HG02571 (cell line): ENCODE data around the gene PEX26.
"Not testable (repeated sequence)": the region's sequence is repeated elsewhere in the genome, so short reads cannot be mapped to it uniquely, and the experiment has no call there.

Source experiments
- ATAC-seq: cut with Tn5 transposase; IDR thresholded peaks from one replicate; pipeline ENCODE4 v1.9.1; 2021; ENCODE audit warnings: mild to moderate bottlenecking, moderate library complexity; ENCODE audit not compliant: unreplicated experiment

The PEX26 gene

GRCh38 chr22:18070556-18071306 lies 7.1 kb upstream of the PEX26 start:
- ATAC-seq = no peak

DNA sequence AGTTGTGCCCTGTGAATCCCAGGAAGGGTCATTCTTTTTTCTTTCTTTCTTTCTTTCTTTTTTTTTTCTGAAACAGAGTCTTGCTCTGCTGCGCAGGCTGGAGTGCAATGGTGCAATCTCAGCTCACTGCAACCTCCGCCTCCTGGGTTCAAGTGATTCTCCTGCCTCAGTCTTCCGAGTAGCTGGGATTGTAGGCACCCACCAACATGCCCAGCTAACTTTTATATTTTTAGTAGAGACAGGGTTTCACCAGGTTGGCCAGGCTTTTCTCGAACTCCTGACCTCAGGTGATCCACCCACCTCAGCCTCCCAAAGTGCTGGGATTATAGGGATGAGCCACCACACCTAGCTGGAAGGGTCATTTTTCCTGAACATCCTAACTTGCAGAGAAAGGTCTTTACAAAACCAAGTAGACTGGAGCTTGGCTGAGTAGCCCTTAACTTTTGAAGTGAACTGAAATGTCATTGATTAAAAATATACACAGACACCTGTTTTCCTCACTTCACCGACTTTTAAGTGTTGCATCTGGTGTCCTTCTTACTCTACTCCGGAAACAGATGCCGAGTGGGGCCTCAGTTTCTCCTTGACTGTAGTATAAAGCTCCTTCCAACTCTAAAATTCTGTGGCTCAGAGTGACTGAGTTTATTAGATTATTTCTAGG lies 6.4 kb upstream of the PEX26 start:
- ATAC-seq = not testable (repeated sequence)

DNA sequence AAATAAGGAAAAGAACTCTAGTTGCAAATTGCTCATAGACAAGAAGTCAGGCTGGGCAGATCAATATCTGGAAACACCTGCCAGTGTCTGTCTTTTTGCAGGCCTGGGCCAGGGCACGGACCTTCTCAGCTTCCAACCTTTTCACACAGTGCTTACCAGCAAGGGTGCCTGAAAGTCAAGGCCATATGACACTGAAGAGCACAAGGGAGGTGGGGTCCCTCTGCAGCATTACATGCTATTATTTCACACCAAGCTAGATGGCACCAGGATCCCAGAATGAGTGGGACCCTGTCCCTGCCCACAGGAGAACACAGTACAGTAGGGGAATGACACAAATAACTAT lies 5.9 kb upstream of the PEX26 start:
- no peak for ATAC-seq

DNA sequence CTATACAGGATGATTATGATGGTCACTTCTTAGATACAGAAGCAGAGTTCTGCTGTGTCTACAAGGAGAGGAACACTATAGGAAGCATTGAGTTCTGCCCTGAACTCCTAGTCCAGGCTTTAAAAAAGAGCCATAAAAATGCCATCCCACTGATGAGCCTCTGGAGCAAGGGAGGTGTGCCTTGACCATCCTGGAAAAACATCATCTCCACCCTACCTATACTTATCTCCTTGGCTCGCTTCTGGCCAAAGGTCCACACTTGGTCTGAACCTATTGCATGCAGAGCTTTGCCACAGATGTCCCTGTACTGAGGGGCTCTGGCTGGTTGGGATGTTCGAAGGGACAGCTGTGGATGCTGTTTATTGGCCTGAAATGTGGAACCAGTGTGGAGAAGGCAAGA lies 4.3 kb upstream of the PEX26 start:
- ATAC-seq = no peak

DNA sequence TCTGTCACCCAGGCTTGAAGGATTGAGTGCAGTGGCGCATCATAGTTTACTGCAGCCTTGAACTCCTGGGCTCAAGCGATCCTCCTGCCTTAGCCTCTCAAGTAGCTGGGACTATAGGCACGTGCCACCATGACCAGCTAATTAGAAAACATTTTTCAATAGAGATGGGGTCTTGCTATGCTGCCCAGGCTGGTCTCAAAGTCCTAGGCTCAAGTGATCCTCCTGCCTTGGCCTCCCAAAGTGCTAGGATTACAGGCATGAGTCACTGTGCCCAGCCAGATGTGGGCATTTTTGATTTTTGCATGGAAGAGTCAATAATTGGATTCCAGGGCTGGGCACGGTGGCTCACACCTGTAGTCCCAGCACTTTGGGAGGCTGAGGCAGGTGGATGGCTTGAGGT lies 3.9 kb upstream of the PEX26 start:
- not testable (repeated sequence) for ATAC-seq

GRCh38 chr22:18075101-18075719 lies 2.6 kb upstream of the PEX26 start:
- ATAC-seq = no peak

DNA sequence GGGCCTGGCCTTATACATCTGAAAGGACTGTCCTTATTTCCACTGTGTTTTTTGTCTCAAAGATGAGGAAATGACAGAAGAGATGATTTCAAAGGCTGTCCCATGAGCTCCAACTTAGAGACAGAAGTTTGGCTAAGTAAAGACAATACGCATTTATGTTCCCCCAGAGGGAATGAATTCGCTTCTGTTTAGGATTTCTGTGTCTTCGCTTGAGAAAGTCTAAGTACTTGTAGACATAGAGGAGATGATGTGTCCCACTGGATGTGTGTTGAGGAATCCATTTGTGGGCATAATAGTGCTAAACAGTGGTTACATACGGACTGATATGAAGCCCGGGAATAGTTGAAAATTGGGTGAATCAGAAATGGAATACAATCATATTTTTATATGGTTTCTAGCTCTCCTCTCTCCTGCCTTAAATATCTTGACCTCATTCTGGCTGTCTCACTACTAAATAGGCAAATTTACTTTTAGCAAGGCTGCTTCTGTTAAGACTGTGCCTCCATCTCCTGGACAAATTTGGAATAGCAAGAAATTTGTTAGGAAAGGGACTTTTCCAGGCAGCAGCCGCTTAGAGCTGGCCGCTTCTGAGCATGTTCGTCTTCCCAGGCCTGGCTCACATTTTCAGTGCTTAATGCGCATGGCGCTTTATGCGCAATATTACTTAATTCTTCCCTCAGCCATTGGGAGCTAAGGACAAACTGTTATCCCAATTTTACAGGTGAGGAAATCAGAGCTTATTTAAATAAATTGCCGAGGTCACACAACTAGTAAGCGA lies 1.9 kb upstream of the PEX26 start:
- no peak for ATAC-seq

- ATAC-seq = no peak
These were observed 627 bp upstream of the PEX26 start for GRCh38 chr22:18077087-18077638.

GRCh38 chr22:18078329-18079041 lies 695 bp downstream of the PEX26 start:
- peak; percentile 22 for ATAC-seq

DNA sequence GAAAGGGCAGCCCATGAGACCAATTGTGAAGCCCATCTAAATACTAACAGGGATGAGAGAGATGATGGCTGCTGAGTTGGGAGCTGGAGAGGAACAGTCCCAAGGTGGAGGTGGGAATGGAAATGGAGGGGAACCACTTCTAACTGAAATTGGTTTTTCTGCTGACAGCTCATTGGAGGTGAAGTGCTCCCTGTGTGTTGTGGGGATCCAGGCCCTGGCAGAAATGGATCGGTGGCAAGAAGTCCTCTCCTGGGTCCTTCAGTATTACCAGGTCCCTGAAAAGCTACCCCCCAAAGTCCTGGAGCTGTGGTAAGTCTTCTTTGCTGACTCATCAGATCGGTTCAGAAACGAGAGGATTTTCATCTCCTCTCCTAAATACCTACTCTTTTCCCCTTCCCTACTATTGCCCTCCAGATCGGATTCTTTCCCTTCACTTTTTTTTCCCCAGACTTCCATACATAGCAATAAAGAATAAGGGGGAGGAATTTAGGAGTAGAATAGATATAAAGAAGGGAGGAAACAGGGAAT lies 2.0 kb downstream of the PEX26 start:
- ATAC-seq = no peak

- no peak for ATAC-seq
These were observed 3.6 kb downstream of the PEX26 start for GRCh38 chr22:18081416-18081815.

DNA sequence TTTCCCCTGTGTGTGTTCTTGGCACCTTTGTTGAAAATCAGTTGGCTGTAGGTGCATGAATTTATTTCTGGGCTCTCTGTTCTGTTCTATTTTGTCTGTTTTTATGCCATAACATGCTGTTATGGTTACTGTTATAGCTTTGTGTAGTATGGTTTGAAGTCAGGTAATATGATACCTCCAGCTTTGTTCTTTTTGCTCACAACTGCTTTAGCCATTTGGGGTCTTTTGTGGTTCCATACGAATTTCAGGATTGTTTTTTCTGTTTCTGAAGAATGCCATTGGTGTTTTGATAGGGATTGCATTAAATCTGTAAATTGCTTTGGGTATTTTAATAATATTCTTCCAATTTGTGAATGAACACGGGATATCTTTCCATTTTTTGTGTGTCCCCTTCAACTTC lies 4.7 kb downstream of the PEX26 start:
- ATAC-seq = no peak

GRCh38 chr22:18083406-18083805 lies 5.6 kb downstream of the PEX26 start:
- no peak for ATAC-seq

GRCh38 chr22:18085188-18085587 lies 7.4 kb downstream of the PEX26 start:
- no peak for ATAC-seq

GRCh38 chr22:18087350-18087855 lies 9.6 kb downstream of the PEX26 start:
- ATAC-seq = no peak

- no peak for ATAC-seq
These were observed 11.2 kb downstream of the PEX26 start for GRCh38 chr22:18088825-18089568.

DNA sequence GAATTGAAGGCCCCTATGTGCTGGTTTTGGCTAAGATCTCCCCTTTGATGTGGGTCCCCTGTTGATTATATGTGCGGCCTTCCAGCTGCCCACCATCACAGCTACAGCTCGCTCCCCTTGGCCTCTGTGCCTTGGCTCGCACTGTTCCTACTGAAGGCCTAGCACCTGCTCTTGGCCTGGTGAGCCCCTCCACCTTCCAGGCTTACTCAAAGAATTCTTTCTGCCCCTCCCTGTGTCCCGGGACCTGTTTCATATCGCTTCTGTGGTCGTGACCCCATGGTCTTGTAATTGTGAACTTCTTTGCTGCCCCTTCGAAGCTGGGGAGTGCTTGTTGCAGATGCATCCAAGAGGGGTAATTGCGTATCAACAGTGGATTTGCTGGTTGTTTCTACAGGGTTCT lies 12.5 kb downstream of the PEX26 start:
- no peak for ATAC-seq

DNA sequence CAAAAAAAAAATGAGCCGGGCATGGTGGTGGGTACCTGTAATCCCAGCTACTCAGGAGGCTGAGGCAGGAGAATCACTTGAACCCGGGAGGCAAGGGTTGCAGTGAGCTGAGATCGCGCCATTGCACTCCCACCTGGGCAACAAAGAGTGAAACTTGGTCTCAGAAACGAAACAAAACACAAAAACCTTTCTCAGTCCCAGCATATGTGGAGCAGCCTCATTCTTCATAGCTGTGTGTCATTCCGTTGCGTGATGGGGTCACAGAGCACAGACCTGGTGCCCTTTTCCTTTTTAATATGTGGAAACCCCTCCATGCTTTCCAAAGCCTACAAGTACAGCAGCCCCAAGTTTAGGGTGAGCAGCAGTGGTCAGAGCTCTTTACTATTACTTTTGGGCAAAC lies 13.7 kb downstream of the PEX26 start:
- no peak for ATAC-seq

DNA sequence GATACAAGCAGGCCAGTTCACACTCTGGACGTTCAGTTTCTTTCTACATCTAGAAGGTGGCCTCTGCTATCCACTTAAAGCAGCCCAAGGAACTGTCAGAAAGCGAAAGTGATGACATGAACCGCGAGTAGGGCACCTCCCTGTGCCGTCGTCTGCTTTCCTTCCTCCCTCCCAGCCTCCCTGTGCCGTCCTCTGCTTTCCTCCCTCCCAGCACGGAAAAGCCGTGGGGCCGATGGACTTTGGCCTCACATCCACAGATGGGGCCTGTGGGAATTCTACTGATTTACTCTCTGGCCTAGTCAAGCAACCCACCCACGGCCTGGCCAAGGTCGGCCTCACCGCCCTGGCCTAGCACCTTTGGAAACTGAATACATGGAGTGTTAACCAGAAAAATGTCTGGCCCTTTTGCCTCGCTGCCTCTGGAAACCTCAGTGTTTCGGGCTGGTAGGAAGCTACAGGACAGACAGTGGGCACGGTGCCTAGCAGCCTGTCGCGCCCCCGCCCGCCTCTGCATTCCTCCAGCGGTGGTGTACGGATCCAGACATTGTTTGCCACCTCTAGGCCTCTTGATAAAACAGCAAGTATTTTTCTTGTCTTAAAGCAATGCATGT lies 14.2 kb downstream of the PEX26 start:
- ATAC-seq = no peak
